OCI-M1 (cell line): ENCODE data around the gene ITPRID2.
"Not testable (repeated sequence)": the region's sequence is repeated elsewhere in the genome, so short reads cannot be mapped to it uniquely, and the experiment has no call there.

Source experiments
- DNase-seq: peaks from one replicate; lab custom pipeline; 2025; lab: John Stamatoyannopoulos, UW

Gene ITPRID2

DNA sequence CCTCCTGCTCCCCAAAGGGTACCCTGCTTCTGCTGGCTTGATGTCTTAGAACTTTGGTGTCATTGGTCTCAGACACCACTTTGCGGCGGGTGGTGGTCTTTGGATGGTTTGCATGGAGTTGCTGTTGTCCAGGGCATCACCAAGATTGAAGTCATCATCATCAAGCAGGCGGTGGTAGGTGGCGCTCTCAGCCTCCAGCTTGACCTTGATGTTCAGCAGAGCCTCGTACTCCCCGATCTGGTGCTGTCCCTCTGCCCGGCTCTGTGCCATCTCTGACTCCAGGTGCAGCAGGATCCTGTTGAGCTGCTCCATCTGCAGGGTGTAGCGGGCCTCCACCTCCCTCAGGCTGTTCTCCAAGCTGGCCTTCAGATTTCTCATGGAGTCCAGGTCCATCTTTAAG lies 69.6 kb downstream of the ITPRID2 start:
- not testable (repeated sequence) for DNase-seq

- no peak for DNase-seq
These were observed 70.6 kb downstream of the ITPRID2 start for GRCh38 chr2:181962142-181962541.

- peak; percentile 4 for DNase-seq
These were observed 78.7 kb downstream of the ITPRID2 start for GRCh38 chr2:181970160-181970794.

- DNase-seq, result no peak
These were observed 79.5 kb downstream of the ITPRID2 start for GRCh38 chr2:181971032-181971431.

- DNase-seq, result no peak
These were observed 81.1 kb downstream of the ITPRID2 start for GRCh38 chr2:181972431-181973170.

- DNase-seq, result no peak
These were observed 81.7 kb downstream of the ITPRID2 start for GRCh38 chr2:181973171-181973783.

DNA sequence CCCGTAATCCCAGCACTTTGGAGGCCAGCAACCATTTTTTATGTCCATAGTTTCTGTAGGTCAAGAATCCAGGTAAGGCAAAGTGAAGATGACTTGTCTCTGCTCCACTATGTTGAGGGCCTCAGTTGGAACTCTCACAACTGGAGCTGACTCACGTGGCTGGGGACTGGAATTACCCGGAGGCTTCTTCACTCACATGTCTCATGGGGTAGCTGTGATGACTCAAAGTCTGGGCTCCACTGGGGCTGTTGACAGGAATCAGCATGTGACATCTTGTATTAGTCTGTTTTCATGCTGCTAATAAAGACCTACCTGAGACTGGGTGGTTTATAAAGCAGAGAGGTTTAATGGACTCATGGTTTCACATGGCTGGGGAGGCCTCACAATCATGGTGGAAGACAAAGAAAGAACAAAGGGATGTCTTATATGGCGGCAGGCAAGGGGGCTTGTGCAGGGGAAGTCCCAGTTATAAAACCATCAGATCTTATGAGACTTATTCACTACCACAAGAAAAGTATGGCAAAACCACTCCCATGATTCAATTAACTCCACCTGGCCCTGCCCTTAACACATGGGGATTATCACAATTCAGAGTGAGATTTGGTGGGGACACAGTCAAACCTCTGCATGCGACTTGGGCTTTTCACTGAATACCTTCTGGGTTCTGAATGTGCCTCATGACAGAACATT lies 86.3 kb downstream of the ITPRID2 start:
- no peak for DNase-seq

GRCh38 chr2:181978351-181979150 lies 87.0 kb downstream of the ITPRID2 start:
- no peak for DNase-seq
